Right atrium auricular region (tissue), 2 donors: ENCODE measurements around the gene TEDC2. TPM values are rescaled to one million over a fixed set of nuclear protein-coding genes. Genes with fewer than 3 reads are reported as not detected.

Experiments
- DNase-seq: peaks from one replicate; pipeline ENCODE4 v3.0.0-alpha.2; 2019; ENCODE audit warnings: low spot score
- H3K27ac ChIP-seq, 2 donors: fragments of 200-600 bp; sonication (generic); 1 replicate in 1 of 2; 2 replicates in 1 of 2; pipeline ENCODE4 v1.5.1; 2016 to 2019
- H3K27me3 ChIP-seq, 2 donors: fragments of 200-600 bp; sonication (generic); one replicate each; pipeline versions ENCODE4 v1.5.1 to v1.6.0; 2017 to 2019
- H3K36me3 ChIP-seq: fragments of 200-600 bp; sonication (generic); one replicate; pipeline ENCODE4 v1.5.1; 2016
- H3K4me1 ChIP-seq, 2 donors: fragments of 200-600 bp; sonication (generic); one replicate each; pipeline versions ENCODE4 v1.5.1 to v1.6.0; 2017 to 2019
- H3K4me3 ChIP-seq, 2 donors: fragments of 200-600 bp; sonication (generic); 1 replicate in 1 of 2; 2 replicates in 1 of 2; pipeline ENCODE4 v1.5.1; 2017 to 2019; ENCODE audit warnings: mild to moderate bottlenecking in 1 of 2, moderate library complexity in 1 of 2
- H3K9me3 ChIP-seq, 2 donors: fragments of 200-600 bp; sonication (generic); one replicate each; pipeline ENCODE4 v1.5.1; 2019
- CTCF ChIP-seq, 2 donors: fragments of 200-600 bp; sonication (generic); IDR thresholded peaks; one replicate each; pipeline ENCODE4 v1.5.1; 2019; ENCODE audit warnings: antibody characterized with exemption in 2 of 2
- total RNA-seq, 2 donors: library from RNA; depleted of rRNA; stranded (reverse); fragments of >200 nt; gene quantifications; one replicate each; pipeline ENCODE4 v1.1.0, GENCODE V29; 2016

TEDC2 gene
- total RNA-seq, 2 donors from 2014 or later, result 0.63 to 4.1 TPM

GRCh38 chr16:2447920-2448583 is 11.9 kb upstream of the TEDC2 start:
- TF ChIP-seq CTCF (IDR thresholded peaks at IDR 0.05), result no peak
- Histone ChIP-seq H3K27ac (no peak overlapping the region), H3K4me3 (no peak overlapping the region), H3K9me3 (no peaks in the 10 kb centered on the region), H3K27me3 (no peaks in the 10 kb centered on the region), H3K36me3 (peaks cover 7% of the 10 kb centered on the region), H3K4me1 (no peaks in the 10 kb centered on the region)
- DNase-seq, result no peak

- Histone ChIP-seq H3K4me3 (no peak overlapping the region), H3K9me3 (no peaks in the 10 kb centered on the region), H3K27ac (no peak overlapping the region), H3K36me3 (peaks cover 7% of the 10 kb centered on the region), H3K27me3 (no peaks in the 10 kb centered on the region), H3K4me1 (no peaks in the 10 kb centered on the region)
- TF ChIP-seq CTCF (IDR thresholded peaks at IDR 0.05), result no peak
- DNase-seq, result no peak
Measured at GRCh38 chr16:2449118-2449517, 10.8 kb upstream of the TEDC2 start.

GRCh38 chr16:2450535-2450934 is 9.4 kb upstream of the TEDC2 start:
- H3K9me3 ChIP-seq, result no peaks in the 10 kb centered on the region
- no peak for TF ChIP-seq CTCF (IDR thresholded peaks at IDR 0.05)
- H3K4me1 ChIP-seq, result no peaks in the 10 kb centered on the region
- DNase-seq, result no peak
- peaks cover 7% of the 10 kb centered on the region for H3K36me3 ChIP-seq
- H3K27me3 ChIP-seq, result no peaks in the 10 kb centered on the region
- H3K27ac ChIP-seq, result no peak overlapping the region
- no peak overlapping the region for H3K4me3 ChIP-seq

GRCh38 chr16:2450975-2451381 is 8.9 kb upstream of the TEDC2 start:
- no peaks in the 10 kb centered on the region for H3K27me3 ChIP-seq
- no peak for DNase-seq
- H3K9me3 ChIP-seq, result no peaks in the 10 kb centered on the region
- no peak overlapping the region for H3K27ac ChIP-seq
- H3K4me1 ChIP-seq, result no peaks in the 10 kb centered on the region
- no peak overlapping the region for H3K4me3 ChIP-seq
- H3K36me3 ChIP-seq, result peaks cover 7% of the 10 kb centered on the region
- no peak for TF ChIP-seq CTCF (IDR thresholded peaks at IDR 0.05)

- no peaks in the 10 kb centered on the region for H3K27me3 ChIP-seq
- no peaks in the 10 kb centered on the region for H3K9me3 ChIP-seq
- no peak for DNase-seq
- H3K4me3 ChIP-seq, result no peak overlapping the region
- no peak for TF ChIP-seq CTCF (IDR thresholded peaks at IDR 0.05)
- no peaks in the 10 kb centered on the region for H3K4me1 ChIP-seq
- no peak overlapping the region for H3K27ac ChIP-seq
- peaks cover 7% of the 10 kb centered on the region for H3K36me3 ChIP-seq
Measured at GRCh38 chr16:2451851-2452320, 8.0 kb upstream of the TEDC2 start.

GRCh38 chr16:2452650-2453049 is 7.3 kb upstream of the TEDC2 start:
- DNase-seq, result no peak
- no peak overlapping the region for H3K4me3 ChIP-seq
- no peak for TF ChIP-seq CTCF (IDR thresholded peaks at IDR 0.05)
- no peaks in the 10 kb centered on the region for H3K9me3 ChIP-seq
- no peaks in the 10 kb centered on the region for H3K4me1 ChIP-seq
- peaks cover 7% of the 10 kb centered on the region for H3K36me3 ChIP-seq
- H3K27ac ChIP-seq, result no peak overlapping the region
- no peaks in the 10 kb centered on the region for H3K27me3 ChIP-seq
